ENCODE measurements around the gene TLR8. TPM values are rescaled to one million over a fixed set of nuclear protein-coding genes. Genes with fewer than 3 reads are reported as not detected.
"Not testable (repeated sequence)": the region's sequence is repeated elsewhere in the genome, so short reads cannot be mapped to it uniquely, and the experiment has no call there.

The TLR8 gene
- total RNA-seq, 6 experiments from 2014 or later = 0.37 to 2.2 (median 1.4) TPM

DNA sequence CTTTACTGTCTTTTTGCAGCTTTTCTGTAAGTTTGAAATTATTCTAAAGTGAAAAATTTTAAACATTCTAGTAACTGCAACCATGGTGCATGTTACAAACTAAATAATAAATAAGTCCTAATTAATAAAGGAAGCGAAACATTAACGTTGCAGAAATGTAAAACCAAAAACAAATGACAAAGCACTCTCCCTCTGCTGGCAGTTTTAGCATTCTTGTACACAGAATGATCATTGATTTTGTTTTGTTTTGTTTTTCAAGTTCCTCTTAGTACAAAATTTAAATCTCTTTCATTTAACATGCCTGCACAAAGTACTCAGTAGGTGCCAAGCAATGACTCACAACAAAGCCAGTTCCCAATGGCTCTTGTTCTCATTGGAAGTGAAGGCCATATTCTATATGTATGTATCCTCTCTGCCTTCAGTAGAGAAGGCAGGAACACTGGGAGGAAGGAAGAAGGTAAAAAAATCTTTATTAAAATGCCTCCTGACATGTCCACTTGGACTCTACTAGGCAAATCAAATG lies 54.8 kb downstream of the TLR8 start:
- H3K4me3 ChIP-seq = no peak overlapping the region
- H3K36me3 ChIP-seq = no peaks in the 10 kb centered on the region
- no peak for DNase-seq
- WGBS (ENCODE audit: insufficient coverage, low coverage, low lambda C conversion rate, missing lambda C conversion rate) = 49% methylated on average over 2 of the region's 2 CpGs
- TF ChIP-seq, protein P1, sequence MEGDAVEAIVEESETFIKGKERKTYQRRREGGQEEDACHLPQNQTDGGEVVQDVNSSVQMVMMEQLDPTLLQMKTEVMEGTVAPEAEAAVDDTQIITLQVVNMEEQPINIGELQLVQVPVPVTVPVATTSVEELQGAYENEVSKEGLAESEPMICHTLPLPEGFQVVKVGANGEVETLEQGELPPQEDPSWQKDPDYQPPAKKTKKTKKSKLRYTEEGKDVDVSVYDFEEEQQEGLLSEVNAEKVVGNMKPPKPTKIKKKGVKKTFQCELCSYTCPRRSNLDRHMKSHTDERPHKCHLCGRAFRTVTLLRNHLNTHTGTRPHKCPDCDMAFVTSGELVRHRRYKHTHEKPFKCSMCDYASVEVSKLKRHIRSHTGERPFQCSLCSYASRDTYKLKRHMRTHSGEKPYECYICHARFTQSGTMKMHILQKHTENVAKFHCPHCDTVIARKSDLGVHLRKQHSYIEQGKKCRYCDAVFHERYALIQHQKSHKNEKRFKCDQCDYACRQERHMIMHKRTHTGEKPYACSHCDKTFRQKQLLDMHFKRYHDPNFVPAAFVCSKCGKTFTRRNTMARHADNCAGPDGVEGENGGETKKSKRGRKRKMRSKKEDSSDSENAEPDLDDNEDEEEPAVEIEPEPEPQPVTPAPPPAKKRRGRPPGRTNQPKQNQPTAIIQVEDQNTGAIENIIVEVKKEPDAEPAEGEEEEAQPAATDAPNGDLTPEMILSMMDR (IDR thresholded peaks at IDR 0.05) = no peak
- TF ChIP-seq POLR2A (IDR thresholded peaks at IDR 0.05) = no peak
- no peak overlapping the region for H3K27ac ChIP-seq
- intact Hi-C loops (cut with DNase I) = no loop called here
- ATAC-seq = peak in 2 of 4 donors; percentile 9 to 15
- no peaks in the 10 kb centered on the region for H3K27me3 ChIP-seq
- H3K4me1 ChIP-seq = peaks cover 0 to 8% (median 0%) of the 10 kb centered on the region in 4 donors
- no peaks in the 10 kb centered on the region for H3K9me3 ChIP-seq

DNA sequence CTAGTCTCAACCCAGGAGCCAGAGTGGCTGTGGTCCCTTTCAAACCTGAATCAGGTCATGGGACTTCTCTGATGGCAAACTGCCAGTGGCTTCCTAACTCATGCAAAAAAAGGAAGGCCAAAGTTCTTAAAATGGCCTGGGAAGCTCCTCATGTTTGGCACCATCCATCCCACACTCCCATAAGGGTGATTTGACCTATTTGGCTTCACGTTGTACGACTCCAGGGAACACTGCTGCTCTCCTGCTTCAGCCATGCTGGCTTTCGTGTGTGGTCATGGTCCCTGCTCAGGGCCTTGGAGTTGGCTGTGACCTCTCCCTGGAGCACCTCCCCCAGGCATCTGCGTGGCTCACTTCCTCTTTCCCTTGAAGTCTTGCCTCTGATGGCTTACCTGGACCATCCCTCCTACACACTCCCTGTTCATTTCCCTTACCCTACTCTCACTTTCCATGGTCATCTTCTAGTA lies 55.7 kb downstream of the TLR8 start:
- H3K27me3 ChIP-seq = no peaks in the 10 kb centered on the region
- ATAC-seq = peak in 3 of 4 donors; percentile 34 to 66 (median 34)
- no peak overlapping the region for H3K4me3 ChIP-seq
- intact Hi-C loops (cut with DNase I) = no loop called here
- TF ChIP-seq POLR2A (IDR thresholded peaks at IDR 0.05) = no peak
- TF ChIP-seq, protein P1 (IDR thresholded peaks at IDR 0.05) = no peak
- peaks cover 0 to 4% (median 0%) of the 10 kb centered on the region in 4 donors for H3K4me1 ChIP-seq
- no peak overlapping the region for H3K27ac ChIP-seq
- DNase-seq = no peak
- WGBS (ENCODE audit: insufficient coverage, low coverage, low lambda C conversion rate, missing lambda C conversion rate) = 60% methylated on average over 1 of the region's 4 CpGs
- H3K9me3 ChIP-seq = no peaks in the 10 kb centered on the region
- H3K36me3 ChIP-seq = no peaks in the 10 kb centered on the region

- H3K36me3 ChIP-seq; H3K4me1 ChIP-seq; ATAC-seq; H3K27ac ChIP-seq; DNase-seq; H3K4me3 ChIP-seq; intact Hi-C loops (cut with DNase I); H3K9me3 ChIP-seq; H3K27me3 ChIP-seq: not testable (repeated sequence)
- WGBS (ENCODE audit: insufficient coverage, low coverage, low lambda C conversion rate, missing lambda C conversion rate) = no CpG with 5 or more reads among the region's 52 CpGs
These were observed 56.9 kb downstream of the TLR8 start for GRCh38 chrX:12963210-12963850.

GRCh38 chrX:12965131-12965940 lies 58.9 kb downstream of the TLR8 start:
- WGBS (ENCODE audit: insufficient coverage, low coverage, low lambda C conversion rate, missing lambda C conversion rate) = 64% methylated on average over 3 of the region's 6 CpGs
- TF ChIP-seq, protein P1 (IDR thresholded peaks at IDR 0.05) = no peak
- TF ChIP-seq POLR2A (IDR thresholded peaks at IDR 0.05) = no peak
- no peaks in the 10 kb centered on the region for H3K36me3 ChIP-seq
- H3K4me1 ChIP-seq = peaks cover 0 to 4% (median 0%) of the 10 kb centered on the region in 4 donors
- no peak overlapping the region for H3K27ac ChIP-seq
- DNase-seq = no peak
- intact Hi-C loops (cut with DNase I) = no loop called here
- no peaks in the 10 kb centered on the region for H3K9me3 ChIP-seq
- no peak overlapping the region for H3K4me3 ChIP-seq
- ATAC-seq = no peak
- no peaks in the 10 kb centered on the region for H3K27me3 ChIP-seq

GRCh38 chrX:12966151-12966550 lies 59.7 kb downstream of the TLR8 start:
- intact Hi-C loops (cut with DNase I) = no loop called here
- Histone ChIP-seq H3K9me3 (no peaks in the 10 kb centered on the region), H3K4me1 (peaks cover 0 to 7% (median 0%) of the 10 kb centered on the region in 4 donors), H3K4me3 (no peak overlapping the region), H3K27me3 (no peaks in the 10 kb centered on the region), H3K27ac (no peak overlapping the region), H3K36me3 (no peaks in the 10 kb centered on the region)
- 18% methylated on average over 1 of the region's 1 CpG for WGBS (ENCODE audit: insufficient coverage, low coverage, low lambda C conversion rate, missing lambda C conversion rate)
- TF ChIP-seq POLR2A (IDR thresholded peaks at IDR 0.05) = no peak
- TF ChIP-seq, protein P1 (IDR thresholded peaks at IDR 0.05) = no peak
- DNase-seq (no peak), ATAC-seq (no peak)
